ENCODE measurements around the gene OMP.
"Not testable (repeated sequence)": the region's sequence is repeated elsewhere in the genome, so short reads cannot be mapped to it uniquely, and the experiment has no call there.

- TF ChIP-seq, protein P1, sequence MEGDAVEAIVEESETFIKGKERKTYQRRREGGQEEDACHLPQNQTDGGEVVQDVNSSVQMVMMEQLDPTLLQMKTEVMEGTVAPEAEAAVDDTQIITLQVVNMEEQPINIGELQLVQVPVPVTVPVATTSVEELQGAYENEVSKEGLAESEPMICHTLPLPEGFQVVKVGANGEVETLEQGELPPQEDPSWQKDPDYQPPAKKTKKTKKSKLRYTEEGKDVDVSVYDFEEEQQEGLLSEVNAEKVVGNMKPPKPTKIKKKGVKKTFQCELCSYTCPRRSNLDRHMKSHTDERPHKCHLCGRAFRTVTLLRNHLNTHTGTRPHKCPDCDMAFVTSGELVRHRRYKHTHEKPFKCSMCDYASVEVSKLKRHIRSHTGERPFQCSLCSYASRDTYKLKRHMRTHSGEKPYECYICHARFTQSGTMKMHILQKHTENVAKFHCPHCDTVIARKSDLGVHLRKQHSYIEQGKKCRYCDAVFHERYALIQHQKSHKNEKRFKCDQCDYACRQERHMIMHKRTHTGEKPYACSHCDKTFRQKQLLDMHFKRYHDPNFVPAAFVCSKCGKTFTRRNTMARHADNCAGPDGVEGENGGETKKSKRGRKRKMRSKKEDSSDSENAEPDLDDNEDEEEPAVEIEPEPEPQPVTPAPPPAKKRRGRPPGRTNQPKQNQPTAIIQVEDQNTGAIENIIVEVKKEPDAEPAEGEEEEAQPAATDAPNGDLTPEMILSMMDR (IDR thresholded peaks at IDR 0.05; ENCODE audit: low read depth, low read length), result not testable (repeated sequence)
- not testable (repeated sequence) for TF ChIP-seq POLR2A (IDR thresholded peaks at IDR 0.05; ENCODE audit: extremely low read depth, insufficient read length); MAX (IDR thresholded peaks at IDR 0.05; ENCODE audit: low read depth, low read length)
Observed at GRCh38 chr11:77097180-77097579, 5.5 kb upstream of the OMP start.
